RKO (cell line): ENCODE data around the gene DLGAP5.

Experiments used
- DNase-seq: peaks from one replicate; pipeline ENCODE4 v3.0.0-alpha.2; 2016; ENCODE audit warnings: low spot score

Gene DLGAP5

GRCh38 chr14:55191203-55192053, at the start of gene DLGAP5:
DLGAP5 (minus strand) TSS chr14:55191585; CDS start chr14:55189179, 2,406 bp downstream.
- peak; percentile 97 for DNase-seq

DNA sequence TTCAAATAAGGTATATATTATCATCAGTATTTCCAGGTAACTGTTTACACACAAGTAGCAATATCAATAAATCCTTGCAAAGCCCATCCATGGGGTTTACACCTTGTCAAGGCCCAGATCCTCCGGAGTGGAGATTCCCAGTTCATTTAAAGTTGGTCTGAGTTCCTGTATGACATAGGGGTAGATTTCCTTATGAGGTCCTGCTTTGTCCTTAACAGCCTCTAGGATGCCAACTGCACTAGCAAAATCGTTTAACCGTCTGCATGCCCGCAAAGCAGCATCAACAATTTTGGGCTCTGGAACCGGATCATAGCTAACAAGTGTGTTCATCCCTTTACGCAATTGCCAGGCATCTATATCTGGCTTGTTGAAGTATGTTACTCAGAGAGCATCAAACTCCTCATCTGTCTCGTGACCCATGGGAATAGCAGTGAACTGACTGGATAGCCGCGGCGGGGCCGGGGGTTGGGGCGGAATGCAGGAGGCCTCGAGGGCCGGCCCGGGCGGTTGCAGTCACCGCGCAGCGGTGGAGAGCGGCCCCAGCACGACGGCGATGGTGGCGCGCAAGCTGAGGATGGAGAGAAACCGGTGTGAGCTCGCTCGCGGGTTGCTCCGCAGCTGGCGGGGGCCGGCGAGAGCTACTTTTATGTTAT, 49.3 kb upstream of the DLGAP5 start:
- no peak for DNase-seq

GRCh38 chr14:55239320-55239719, 47.9 kb upstream of the DLGAP5 start:
- no peak for DNase-seq

- no peak for DNase-seq
Measured at GRCh38 chr14:55238019-55238680, 46.8 kb upstream of the DLGAP5 start.

GRCh38 chr14:55233591-55233990, 42.2 kb upstream of the DLGAP5 start:
- no peak for DNase-seq

DNA sequence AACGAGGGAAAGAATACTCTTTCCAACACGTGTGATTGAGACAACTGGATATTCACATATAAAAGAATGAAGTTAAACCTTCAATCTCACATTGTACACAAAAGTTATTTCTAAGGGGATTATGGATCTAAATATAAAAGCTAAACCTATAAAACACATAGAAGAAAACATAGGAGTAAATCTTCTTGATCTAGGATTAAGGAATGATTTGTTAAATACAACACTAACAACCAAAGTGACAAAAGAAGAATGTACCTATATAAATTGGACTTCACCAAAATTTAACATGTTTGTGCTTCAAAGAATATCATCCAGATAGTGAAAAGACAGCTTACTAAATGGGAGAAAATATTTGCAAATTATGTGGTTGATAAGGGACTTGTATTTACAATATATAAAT, 36.9 kb upstream of the DLGAP5 start:
- no peak for DNase-seq

DNA sequence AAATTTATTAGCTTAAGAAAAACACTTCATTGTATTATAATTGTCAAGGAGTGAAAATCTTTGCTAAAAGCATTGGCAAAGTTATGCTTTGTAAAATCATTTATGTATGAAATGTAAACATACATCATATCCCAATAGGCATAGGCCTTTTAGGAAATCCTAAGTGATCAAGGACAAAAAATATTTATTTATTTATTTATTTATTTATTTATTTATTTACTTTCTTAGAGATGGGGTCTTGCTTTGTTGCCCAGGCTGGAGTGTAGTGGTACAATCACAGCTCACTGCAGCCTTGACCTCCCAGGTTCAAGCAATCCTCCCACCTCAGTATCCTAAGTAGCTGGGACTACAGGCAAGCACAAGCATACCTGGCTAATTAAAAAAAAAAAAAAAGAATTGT, 32.0 kb upstream of the DLGAP5 start:
- DNase-seq = no peak

- DNase-seq = no peak
Measured at GRCh38 chr14:55221968-55222367, 30.6 kb upstream of the DLGAP5 start.

GRCh38 chr14:55221186-55221585, 29.8 kb upstream of the DLGAP5 start:
- DNase-seq = peak; percentile 79

GRCh38 chr14:55220230-55220629, 28.8 kb upstream of the DLGAP5 start:
- DNase-seq = peak; percentile 42

- no peak for DNase-seq
Measured at GRCh38 chr14:55212634-55213033, 21.2 kb upstream of the DLGAP5 start.

- no peak for DNase-seq
Measured at GRCh38 chr14:55207832-55208231, 16.4 kb upstream of the DLGAP5 start.

- DNase-seq = no peak
Measured at GRCh38 chr14:55206175-55206693, 14.8 kb upstream of the DLGAP5 start.

DNA sequence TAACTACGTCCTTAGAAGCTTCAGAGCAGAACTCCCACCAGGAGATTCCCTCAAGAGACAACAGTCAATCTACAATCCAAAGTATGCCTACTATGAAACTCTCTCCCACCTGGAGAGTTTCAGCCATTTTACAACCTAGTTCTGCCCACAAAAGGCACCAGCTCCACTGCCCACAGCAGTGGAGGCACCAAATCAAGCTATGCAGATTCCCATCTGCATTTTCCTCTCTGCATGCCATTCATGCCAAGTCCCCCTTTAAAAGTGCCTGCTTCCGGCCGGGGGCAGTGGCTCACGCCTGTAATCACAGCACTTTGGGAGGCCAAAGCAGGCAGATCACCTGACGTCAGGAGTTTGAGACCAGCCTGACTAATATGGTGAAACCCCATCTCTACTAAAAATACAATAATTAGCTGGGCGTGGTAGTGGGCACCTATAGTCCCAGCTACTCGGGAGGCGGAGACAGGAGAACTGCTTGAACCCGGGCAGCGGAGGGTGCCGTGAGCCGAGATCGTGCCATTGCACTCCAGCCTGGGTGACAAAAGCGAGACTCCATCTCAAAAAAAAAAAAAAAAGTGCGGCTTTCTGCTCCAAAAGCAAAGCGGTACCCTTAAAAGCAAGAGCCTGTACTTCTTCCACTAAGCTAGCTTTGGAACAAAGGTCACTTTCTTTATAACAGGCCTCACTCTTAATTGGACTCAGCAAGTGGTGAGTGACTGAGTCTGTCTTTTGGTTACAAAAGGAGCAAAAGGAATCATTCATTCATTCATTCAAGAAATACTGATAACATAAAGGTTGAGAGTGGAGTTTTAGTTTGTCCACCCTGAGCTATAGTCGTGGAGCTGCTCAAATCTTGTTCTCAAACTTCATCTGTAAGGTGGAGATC, 10.1 kb upstream of the DLGAP5 start:
- no peak for DNase-seq

- no peak for DNase-seq
Measured at GRCh38 chr14:55200651-55201050, 9.3 kb upstream of the DLGAP5 start.

DNA sequence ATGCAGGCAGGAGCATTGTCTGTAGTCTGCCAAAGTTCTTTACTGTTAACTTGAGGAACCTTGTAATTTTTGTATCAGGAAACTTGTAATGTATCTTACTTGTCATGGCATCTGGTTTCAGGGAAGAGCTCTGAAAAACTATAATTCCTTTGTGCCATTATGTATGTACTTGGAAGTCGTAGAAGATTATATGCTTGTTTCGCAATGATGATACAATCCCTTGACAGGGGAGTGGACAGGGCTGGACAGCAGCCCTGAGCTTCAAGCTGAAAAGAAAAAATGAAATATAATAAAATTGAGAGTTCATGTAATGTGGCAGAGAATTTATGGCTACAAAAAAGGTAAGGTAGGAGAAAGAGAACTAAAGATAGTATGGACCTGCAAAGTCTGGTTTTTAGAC, 7.4 kb upstream of the DLGAP5 start:
- DNase-seq = no peak

GRCh38 chr14:55194656-55195355, 3.4 kb upstream of the DLGAP5 start:
- no peak for DNase-seq

DNA sequence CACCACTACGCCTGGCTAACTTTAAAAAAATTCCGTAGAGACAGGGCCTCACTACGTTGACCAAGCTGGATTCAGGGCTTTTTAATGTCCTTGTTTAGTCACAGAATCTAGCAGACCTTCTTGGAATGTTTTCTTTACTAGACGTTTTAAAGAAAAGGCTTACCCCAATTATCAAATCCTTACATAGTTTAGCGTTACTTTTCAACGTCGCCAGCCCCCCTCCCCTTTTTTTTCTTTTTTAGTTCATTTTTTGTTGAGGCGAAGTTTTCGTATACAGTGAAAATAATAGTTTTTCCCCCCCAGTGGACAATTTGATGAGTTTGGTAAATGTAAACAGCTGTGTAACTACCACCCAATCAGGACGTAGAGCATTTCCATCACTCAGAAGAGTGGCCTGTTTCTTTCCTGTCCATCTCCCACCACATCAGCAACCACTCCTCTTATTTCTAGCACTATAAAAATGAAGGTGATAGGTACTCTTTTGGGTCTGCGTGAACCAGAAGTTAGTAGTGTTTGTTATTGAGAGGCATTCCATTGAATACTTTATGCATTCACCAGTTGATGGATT, 753 bp upstream of the DLGAP5 start:
- peak; percentile 8 for DNase-seq

GRCh38 chr14:55190906-55191202, 531 bp downstream of the DLGAP5 start:
- DNase-seq = no peak

DNA sequence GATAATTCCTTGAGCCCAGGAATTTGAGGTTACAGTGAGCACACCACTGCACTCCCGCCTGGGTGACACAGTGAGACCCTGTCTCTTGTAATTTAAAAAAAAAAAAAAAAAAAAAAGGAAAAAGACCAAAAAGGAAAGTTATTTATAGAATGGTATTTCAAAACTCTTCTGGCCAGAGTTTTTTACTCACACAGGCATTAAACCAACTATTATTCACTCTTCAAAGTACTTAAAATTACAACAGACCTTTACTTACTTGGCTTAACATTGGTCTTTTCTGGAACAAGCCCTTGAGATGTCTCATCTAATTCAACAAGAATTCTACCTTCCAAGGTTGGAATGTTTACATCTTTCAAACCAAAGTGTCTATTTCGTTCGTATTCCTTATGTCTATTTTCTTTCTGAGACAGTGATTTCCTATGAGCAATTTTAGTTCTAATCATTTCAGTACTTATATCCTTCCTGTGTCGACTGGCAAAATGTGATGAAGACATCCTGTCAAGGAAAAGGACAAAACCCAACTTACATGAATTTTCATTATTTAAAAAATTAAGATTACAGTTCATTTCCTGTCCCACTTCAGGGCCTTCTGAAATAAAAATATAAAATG, 2.6 kb downstream of the DLGAP5 start:
- no peak for DNase-seq

DNA sequence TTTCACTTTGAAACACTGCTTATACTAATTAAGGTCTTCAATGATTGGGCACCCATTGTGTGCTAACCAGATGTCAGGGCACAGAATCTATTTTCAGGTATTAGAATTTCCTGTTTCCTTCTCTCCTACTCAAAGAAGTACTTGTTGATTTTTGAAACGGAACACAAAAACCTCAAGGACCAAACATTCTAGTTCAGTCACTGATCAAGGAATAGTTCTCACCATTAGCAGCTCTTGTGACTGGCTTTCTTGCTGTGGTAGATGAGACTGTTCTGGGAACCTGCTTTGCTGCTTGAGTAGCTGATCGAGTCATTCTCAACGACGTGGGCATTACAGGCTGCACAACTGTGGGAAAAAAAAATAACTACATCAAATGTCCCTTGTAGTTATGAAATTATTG, 11.0 kb downstream of the DLGAP5 start:
- no peak for DNase-seq
